ENCODE results near the gene ATXN3L.

ATXN3L gene

GRCh38 chrX:13360146-13360545 lies 40.3 kb upstream of the ATXN3L start:
- in situ Hi-C loops (cut with MboI; ENCODE audit: low pct_unique_long_range_greater_than_20kb, low sequenced_read_pairs, unreplicated experiment): no loop called here
- TF ChIP-seq CTCF (IDR thresholded peaks at IDR 0.05; ENCODE audit: extremely low read depth, insufficient read depth, missing control alignments): no peak

GRCh38 chrX:13357925-13358324 lies 38.1 kb upstream of the ATXN3L start:
- in situ Hi-C loops (cut with MboI; ENCODE audit: low pct_unique_long_range_greater_than_20kb, low sequenced_read_pairs, unreplicated experiment): no loop called here
- no peak for DNase-seq (ENCODE audit: low spot score)
- no peak for TF ChIP-seq CTCF (IDR thresholded peaks at IDR 0.05; ENCODE audit: extremely low read depth, insufficient read depth, missing control alignments)

More at GRCh38 chrX:13360146-13360545, 40.3 kb upstream of the ATXN3L start:
- no peak for DNase-seq (ENCODE audit: low spot score)

- in situ Hi-C loops (cut with MboI; ENCODE audit: low pct_unique_long_range_greater_than_20kb, low sequenced_read_pairs, unreplicated experiment): no loop called here
- TF ChIP-seq CTCF (IDR thresholded peaks at IDR 0.05; ENCODE audit: extremely low read depth, insufficient read depth, missing control alignments): no peak
- no peak for DNase-seq (ENCODE audit: low spot score)
Measured at GRCh38 chrX:13346646-13347045, 26.8 kb upstream of the ATXN3L start.

- no peak for DNase-seq (ENCODE audit: low spot score)
- in situ Hi-C loops (cut with MboI; ENCODE audit: low pct_unique_long_range_greater_than_20kb, low sequenced_read_pairs, unreplicated experiment): no loop called here
- TF ChIP-seq CTCF (IDR thresholded peaks at IDR 0.05; ENCODE audit: extremely low read depth, insufficient read depth, missing control alignments): no peak
Measured at GRCh38 chrX:13345438-13345837, 25.6 kb upstream of the ATXN3L start.

GRCh38 chrX:13345037-13345436 lies 25.2 kb upstream of the ATXN3L start:
- TF ChIP-seq CTCF (IDR thresholded peaks at IDR 0.05; ENCODE audit: extremely low read depth, insufficient read depth, missing control alignments): no peak
- in situ Hi-C loops (cut with MboI; ENCODE audit: low pct_unique_long_range_greater_than_20kb, low sequenced_read_pairs, unreplicated experiment): no loop called here
- no peak for DNase-seq (ENCODE audit: low spot score)

GRCh38 chrX:13341491-13342101 lies 21.7 kb upstream of the ATXN3L start:
- in situ Hi-C loops (cut with MboI; ENCODE audit: low pct_unique_long_range_greater_than_20kb, low sequenced_read_pairs, unreplicated experiment): no loop called here
- no peak for TF ChIP-seq CTCF (IDR thresholded peaks at IDR 0.05; ENCODE audit: extremely low read depth, insufficient read depth, missing control alignments)
- no peak for DNase-seq (ENCODE audit: low spot score)
